ENCODE results near the gene SCGB1C2. TPM values are rescaled to one million over a fixed set of nuclear protein-coding genes. Genes with fewer than 3 reads are reported as not detected.
"Not testable (repeated sequence)": the region's sequence is repeated elsewhere in the genome, so short reads cannot be mapped to it uniquely, and the experiment has no call there.

Gene SCGB1C2
- not detected for total RNA-seq
- long read RNA-seq, donor 1 = 0 reads
- long read RNA-seq, donor 2 = 0 reads

- H3K4me3 ChIP-seq; H3K4me1 ChIP-seq (ENCODE audit: low read depth); H3K36me3 ChIP-seq (ENCODE audit: low read depth); ATAC-seq; H3K9me3 ChIP-seq; intact Hi-C loops (cut with DNase I, micrococcal nuclease): not testable (repeated sequence)
- peak in 1 of 3 donors; percentile 8 for DNase-seq
Measured at GRCh38 chr17:137166-137807, at the start of gene SCGB1C2. TSS of gene SCGB1C2 (plus strand) at chr17:137569. CDS start at chr17:137591, 22 bp downstream.

DNA sequence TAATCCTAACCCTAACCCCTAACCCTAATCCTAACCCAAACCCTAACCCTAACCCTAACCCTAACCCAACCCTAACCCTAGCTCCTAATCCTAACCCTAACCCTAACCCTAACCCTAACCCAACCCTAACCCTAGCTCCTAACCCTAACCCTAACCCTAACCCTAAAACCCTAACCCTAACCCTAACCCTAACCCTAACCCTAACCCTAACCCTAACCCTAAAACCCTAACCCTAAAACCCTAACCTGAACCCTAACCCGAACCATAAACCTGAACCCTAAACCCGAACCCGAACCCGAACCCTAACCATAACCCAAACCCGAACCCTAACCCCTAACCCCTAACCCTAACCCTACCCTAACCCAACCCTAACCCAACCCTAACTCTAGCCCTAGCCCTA is 24.3 kb upstream of the SCGB1C2 start:
- ATAC-seq; H3K9me3 ChIP-seq; H3K4me1 ChIP-seq (ENCODE audit: low read depth); H3K36me3 ChIP-seq (ENCODE audit: low read depth); H3K4me3 ChIP-seq; intact Hi-C loops (cut with DNase I, micrococcal nuclease); DNase-seq: not testable (repeated sequence)

DNA sequence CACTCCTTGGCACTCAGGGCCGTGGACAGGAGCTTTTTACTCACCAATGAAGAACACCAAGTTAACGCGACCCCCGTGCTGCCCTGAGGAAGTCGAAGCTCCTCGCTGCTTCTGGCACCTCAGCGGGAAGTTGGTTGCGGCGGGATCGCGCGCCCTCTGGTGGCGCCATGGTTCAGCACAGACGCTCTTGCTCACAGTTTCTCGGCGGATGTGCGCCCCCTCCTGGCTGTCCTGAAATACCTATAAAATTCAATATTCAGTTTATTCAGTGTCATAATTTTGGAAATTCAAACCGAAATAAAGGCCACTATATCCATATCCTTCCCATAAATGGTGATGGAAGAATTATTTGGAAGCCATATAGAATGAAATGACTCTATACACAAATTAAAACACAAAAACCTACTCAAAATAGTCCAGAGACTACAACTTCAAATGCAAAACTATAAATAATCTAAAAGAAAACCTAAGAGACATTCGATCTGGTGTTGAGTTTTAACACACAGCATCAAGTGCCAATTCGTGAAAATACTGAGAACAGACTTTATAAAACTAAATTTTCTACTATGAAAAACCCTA is 18.9 kb upstream of the SCGB1C2 start:
- intact Hi-C loops (cut with DNase I, micrococcal nuclease); ATAC-seq; H3K4me1 ChIP-seq (ENCODE audit: low read depth); H3K36me3 ChIP-seq (ENCODE audit: low read depth); H3K4me3 ChIP-seq; H3K9me3 ChIP-seq: not testable (repeated sequence)
- DNase-seq = peak in 2 of 3 donors; percentile 69 to 86
- peak; percentile 76 for TF ChIP-seq CTCF (IDR thresholded peaks at IDR 0.05)

DNA sequence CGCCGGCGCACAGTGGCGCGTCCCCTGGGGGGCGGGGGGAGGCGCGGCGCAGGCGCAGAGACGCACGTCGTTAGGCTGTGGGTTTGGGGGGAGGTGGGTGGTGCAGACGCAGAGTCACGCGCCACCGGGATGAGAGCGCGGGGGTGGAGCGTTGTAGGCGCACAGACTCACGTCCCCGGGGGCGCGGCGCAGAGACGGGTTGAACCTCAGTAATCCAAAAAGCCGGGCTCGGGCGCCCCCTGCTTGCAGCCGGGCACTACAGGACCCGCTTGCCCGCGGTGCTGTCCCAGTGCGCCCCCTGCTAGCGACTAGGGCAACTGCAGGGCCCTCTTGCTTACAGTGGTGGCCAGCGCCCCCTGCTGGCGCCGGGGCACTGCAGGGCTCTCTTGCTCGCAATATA is 3.4 kb upstream of the SCGB1C2 start:
- intact Hi-C loops (cut with DNase I, micrococcal nuclease); H3K4me1 ChIP-seq (ENCODE audit: low read depth); H3K4me3 ChIP-seq; H3K36me3 ChIP-seq (ENCODE audit: low read depth); H3K9me3 ChIP-seq; ATAC-seq: not testable (repeated sequence)
- peak in 2 of 3 donors; percentile 18 to 47 for DNase-seq

DNA sequence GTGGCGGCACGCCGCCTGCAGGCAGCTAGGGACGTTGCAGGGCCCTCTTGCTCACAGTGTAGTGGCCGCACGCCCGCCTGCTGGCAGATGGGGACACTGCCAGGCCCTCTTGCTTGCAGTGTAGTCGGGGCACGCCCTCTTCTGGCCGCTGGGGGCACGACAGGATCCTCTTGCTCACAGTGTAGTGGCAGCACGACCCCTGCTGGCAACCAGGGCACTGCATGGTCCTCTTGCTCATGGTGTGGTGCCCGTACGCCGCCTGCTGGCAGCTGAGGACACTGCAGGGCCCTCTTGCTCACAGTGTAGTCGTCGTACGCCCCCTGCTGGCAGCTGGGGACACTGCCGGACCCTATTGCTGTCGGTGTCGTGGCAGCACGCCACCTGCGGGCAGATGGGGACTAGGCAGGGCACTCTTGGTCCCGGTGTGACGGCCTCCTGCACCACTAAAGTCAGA is 3.0 kb upstream of the SCGB1C2 start:
- H3K9me3 ChIP-seq; H3K4me3 ChIP-seq; intact Hi-C loops (cut with DNase I, micrococcal nuclease); H3K36me3 ChIP-seq (ENCODE audit: low read depth); H3K4me1 ChIP-seq (ENCODE audit: low read depth): not testable (repeated sequence)
- ATAC-seq = peak; percentile 87
- DNase-seq = peak in 2 of 3 donors; percentile 5 to 61

DNA sequence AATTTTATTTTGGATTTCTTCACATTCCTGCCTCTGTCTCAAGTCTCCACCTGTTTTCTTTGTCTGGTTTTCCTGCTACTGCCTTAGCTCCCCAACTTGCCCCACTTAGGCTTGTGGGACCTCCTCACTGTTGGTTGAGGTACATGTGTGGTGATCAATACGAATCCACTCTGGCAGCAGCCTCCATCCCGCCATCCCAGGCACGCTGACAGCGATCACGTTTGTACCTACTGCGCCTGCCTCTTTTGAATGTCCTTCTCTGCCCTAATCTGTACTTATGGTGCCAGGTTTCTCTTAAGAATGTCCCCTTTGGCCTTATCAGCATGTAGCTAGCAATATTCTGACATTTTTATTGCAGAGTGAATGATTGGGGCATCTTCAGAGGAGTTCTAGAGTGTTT is 2.3 kb upstream of the SCGB1C2 start:
- peak in 1 of 3 donors; percentile 8 for DNase-seq
- intact Hi-C loops (cut with DNase I, micrococcal nuclease); H3K4me3 ChIP-seq; H3K36me3 ChIP-seq (ENCODE audit: low read depth); ATAC-seq; H3K4me1 ChIP-seq (ENCODE audit: low read depth); H3K9me3 ChIP-seq: not testable (repeated sequence)

- H3K9me3 ChIP-seq; intact Hi-C loops (cut with DNase I, micrococcal nuclease); H3K36me3 ChIP-seq (ENCODE audit: low read depth); H3K4me1 ChIP-seq (ENCODE audit: low read depth); H3K4me3 ChIP-seq; DNase-seq; ATAC-seq: not testable (repeated sequence)
Measured at GRCh38 chr17:135895-136294, 1.5 kb upstream of the SCGB1C2 start.

DNA sequence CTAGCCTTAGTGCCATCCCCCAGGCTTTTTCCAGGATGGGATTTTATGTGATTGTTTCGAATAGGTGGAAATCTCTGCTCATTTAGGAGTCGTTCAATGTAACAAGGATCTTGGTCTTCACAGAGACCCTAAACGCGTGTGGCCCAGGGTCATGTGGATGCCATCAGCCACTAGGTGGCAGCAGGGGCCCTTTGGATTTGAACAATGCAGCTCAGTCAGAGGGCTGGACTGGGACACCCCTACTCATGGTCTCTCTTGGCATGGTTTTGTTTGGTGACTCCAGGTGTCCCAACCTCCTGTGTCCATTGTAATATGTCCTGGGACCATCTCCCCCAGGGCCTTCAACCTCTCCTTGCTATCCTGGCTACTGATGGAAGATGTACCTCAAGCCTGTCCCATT is 838 bp upstream of the SCGB1C2 start:
- H3K36me3 ChIP-seq (ENCODE audit: low read depth); H3K9me3 ChIP-seq; H3K4me1 ChIP-seq (ENCODE audit: low read depth); H3K4me3 ChIP-seq; intact Hi-C loops (cut with DNase I, micrococcal nuclease): not testable (repeated sequence)
- peak; percentile 24 for TF ChIP-seq CTCF (IDR thresholded peaks at IDR 0.05)
- ATAC-seq (peak; percentile 87), DNase-seq (peak in 2 of 3 donors; percentile 84 to 91)

DNA sequence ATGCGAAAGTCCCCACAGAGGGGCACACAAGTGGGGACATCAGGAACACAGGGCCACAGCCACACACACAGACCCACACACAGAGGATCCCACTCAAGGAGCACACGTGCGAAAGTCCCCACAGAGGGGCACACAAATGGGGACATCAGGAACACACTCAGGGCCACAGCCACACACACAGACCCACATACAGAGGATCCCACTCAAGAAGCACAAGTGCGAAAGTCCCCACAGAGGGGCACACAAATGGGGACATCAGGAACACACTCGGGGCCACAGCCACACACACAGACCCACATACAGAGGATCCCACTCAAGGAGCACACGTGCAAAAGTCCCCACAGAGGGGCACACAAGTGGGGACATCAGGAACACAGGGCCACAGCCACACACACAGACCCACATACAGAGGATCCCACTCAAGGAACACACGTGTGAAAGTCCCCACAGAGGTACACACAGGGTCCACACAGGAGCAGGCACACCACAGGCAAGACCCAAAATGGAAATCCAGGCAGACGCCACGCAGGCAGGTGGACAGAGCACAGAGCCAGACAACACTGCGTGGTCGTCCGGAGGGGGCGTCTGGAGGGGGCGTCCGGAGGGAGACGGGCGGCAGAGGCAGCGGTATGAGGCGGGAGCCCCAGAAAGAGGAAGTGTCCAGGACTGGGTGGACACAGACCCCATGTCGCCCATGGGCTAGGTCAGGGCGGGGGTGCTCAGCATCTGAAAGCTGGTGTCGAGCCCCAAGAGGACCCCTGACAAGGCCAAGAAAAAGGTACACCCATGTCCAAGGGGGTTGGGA is 2.2 kb downstream of the SCGB1C2 start:
- intact Hi-C loops (cut with DNase I, micrococcal nuclease); H3K9me3 ChIP-seq; H3K4me3 ChIP-seq; H3K4me1 ChIP-seq (ENCODE audit: low read depth); ATAC-seq; H3K36me3 ChIP-seq (ENCODE audit: low read depth): not testable (repeated sequence)
- DNase-seq = peak in 2 of 3 donors; percentile 14 to 32

All from mucosa of descending colon (tissue), 3 donors.